HG03575 (cell line): ENCODE measurements around the gene EXD2.

Experiments used
- ATAC-seq: cut with Tn5 transposase; IDR thresholded peaks from one replicate; pipeline ENCODE4 v1.9.1; 2021; ENCODE audit not compliant: unreplicated experiment, insufficient number of reproducible peaks, low FRiP score; ENCODE audit errors: extremely low read depth

EXD2 gene

GRCh38 chr14:69242311-69243224 lies 51.3 kb downstream of the EXD2 start:
- no peak for ATAC-seq

GRCh38 chr14:69244946-69245345 lies 53.6 kb downstream of the EXD2 start:
- no peak for ATAC-seq

GRCh38 chr14:69246331-69246730 lies 55.0 kb downstream of the EXD2 start:
- ATAC-seq = no peak

GRCh38 chr14:69247676-69248440 lies 56.6 kb downstream of the EXD2 start:
- no peak for ATAC-seq

- ATAC-seq = no peak
Measured at GRCh38 chr14:69249603-69250002, 58.3 kb downstream of the EXD2 start.

GRCh38 chr14:69252851-69253250 lies 61.6 kb downstream of the EXD2 start:
- ATAC-seq = no peak

- ATAC-seq = no peak
Measured at GRCh38 chr14:69259168-69259526, 67.8 kb downstream of the EXD2 start.

- ATAC-seq = no peak
Measured at GRCh38 chr14:69259527-69260189, 68.4 kb downstream of the EXD2 start, which contains the start of gene GALNT16. Gene GALNT16 (plus strand): TSS chr14:69260158. CDS start chr14:69260291, 133 bp downstream.

- ATAC-seq = no peak
Measured at GRCh38 chr14:69260190-69260860, 69.0 kb downstream of the EXD2 start.

GRCh38 chr14:69260861-69261564 lies 69.7 kb downstream of the EXD2 start:
- no peak for ATAC-seq

- ATAC-seq = no peak
Measured at GRCh38 chr14:69261761-69262331, 70.5 kb downstream of the EXD2 start.

GRCh38 chr14:69262516-69262915 lies 71.2 kb downstream of the EXD2 start:
- ATAC-seq = no peak

GRCh38 chr14:69263364-69263763 lies 72.1 kb downstream of the EXD2 start:
- no peak for ATAC-seq

- no peak for ATAC-seq
Measured at GRCh38 chr14:69263771-69264170, 72.5 kb downstream of the EXD2 start.

GRCh38 chr14:69266572-69267345 lies 75.5 kb downstream of the EXD2 start:
- ATAC-seq = no peak

GRCh38 chr14:69267492-69267891 lies 76.2 kb downstream of the EXD2 start:
- no peak for ATAC-seq

GRCh38 chr14:69268223-69268622 lies 76.9 kb downstream of the EXD2 start:
- ATAC-seq = no peak
